GM18873 (cell line): ENCODE data around the gene RIC8A.
A peak's percentile ranks its signal among the peaks of the same experiment; 100 is the strongest.
"Not testable (repeated sequence)": the region's sequence is repeated elsewhere in the genome, so short reads cannot be mapped to it uniquely, and the experiment has no call there.

Source experiments
- ATAC-seq: cut with Tn5 transposase; IDR thresholded peaks from one replicate; pipeline ENCODE4 v1.9.1; 2021; ENCODE audit warnings: mild to moderate bottlenecking, moderate library complexity, moderate number of reproducible peaks; ENCODE audit not compliant: unreplicated experiment, low FRiP score

RIC8A gene

DNA sequence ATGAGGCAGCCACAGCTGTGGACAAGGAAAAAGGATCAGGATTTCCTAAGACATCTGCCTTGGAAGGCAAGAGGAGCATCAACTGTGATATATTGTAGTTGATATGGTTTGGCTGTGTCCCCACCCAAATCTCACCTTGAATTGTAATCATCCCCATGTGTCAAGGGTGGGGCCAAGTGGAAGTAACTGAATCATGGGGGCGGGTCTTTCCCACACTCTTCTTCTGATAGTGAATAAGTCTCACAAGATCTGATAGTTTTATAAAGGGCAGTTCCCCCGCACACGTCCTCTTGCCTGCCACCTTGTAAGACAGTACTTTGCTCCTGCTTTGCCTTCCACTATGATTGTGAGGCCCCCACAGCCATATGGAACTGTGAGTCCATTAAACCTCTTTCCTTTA, 10.2 kb downstream of the RIC8A start:
- ATAC-seq, result no peak

GRCh38 chr11:218815-219593, 11.5 kb downstream of the RIC8A start:
- ATAC-seq, result no peak

GRCh38 chr11:220641-221215, 13.2 kb downstream of the RIC8A start:
- not testable (repeated sequence) for ATAC-seq

DNA sequence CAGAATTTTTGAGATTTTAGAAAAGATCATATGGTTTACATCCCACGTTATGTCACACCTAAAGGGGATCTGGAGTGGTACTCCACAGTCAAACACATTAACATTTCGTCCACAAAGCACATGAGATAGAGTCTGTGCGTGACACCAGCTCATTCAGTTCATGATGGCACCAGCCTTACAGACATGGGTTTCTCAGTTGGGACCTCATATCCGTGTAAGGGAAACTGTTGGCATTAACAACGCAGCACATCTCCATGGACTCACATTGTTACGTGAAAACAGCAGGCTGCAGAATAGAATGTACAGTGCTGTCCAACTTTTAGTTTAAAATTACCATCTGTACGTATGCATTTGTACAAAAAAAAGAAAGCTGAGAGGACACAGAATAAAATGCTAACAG, 14.0 kb downstream of the RIC8A start:
- no peak for ATAC-seq

- ATAC-seq, result no peak
Measured at GRCh38 chr11:221998-222789, 14.7 kb downstream of the RIC8A start.

DNA sequence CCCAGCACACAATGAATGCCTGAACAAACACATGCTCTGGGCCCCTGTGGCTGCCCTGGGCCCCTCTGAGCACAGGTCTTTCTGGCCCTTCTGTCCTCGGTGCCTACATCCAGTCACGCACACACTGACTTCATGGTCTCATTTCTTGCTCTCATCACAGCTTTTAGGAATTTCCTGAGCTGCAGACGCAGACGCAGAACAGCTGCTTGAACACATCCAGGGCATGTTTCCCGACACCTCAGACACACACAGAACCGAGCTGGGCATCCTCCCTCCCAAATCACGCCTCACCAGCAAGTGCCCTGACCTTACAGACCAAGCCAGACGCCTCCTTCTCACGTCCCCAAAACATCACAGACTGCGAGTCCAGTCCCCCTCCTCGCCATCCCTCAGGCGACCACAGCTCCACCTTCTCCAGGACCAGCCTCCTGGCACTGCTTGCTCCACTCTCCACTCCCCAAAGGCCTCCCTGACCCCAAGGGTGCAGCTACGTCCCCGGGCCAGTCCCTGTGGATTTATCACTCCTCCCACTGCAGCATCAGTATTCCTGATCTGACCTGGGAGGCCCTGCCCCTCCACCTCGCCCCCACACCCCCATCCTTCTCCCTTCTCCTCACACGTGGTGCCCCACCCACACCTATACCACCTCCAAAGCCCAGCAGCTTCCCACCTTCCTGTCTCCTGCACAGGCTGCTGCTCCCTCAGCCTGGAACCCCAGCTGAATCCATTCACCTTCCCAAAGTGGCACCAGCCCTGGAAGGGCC, 15.7 kb downstream of the RIC8A start:
- ATAC-seq, result no peak

DNA sequence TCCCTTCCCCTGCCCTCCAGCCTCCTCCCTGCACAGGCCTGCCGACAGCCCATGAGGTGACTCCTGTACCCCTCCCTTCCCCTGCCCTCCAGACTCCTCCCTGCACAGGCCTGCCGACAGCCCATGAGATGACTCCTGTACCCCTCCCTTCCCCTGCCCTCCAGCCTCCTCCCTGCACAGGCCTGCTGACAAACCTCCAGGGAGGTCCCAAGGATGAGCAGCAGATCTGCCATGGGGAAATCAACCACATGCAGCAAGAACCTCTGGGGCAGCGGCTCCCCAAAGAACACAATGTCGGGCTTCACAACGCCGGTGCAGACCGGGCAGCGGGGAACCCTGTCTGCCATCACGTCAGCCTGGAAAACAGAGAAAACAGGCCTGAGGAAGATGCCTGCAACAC, 16.4 kb downstream of the RIC8A start:
- ATAC-seq, result no peak

- ATAC-seq, result no peak
Measured at GRCh38 chr11:224424-224823, 16.9 kb downstream of the RIC8A start.

- peak; percentile 55 for ATAC-seq
Measured at GRCh38 chr11:225734-226453, 18.4 kb downstream of the RIC8A start.

GRCh38 chr11:227824-228379, 20.4 kb downstream of the RIC8A start:
- ATAC-seq, result no peak

DNA sequence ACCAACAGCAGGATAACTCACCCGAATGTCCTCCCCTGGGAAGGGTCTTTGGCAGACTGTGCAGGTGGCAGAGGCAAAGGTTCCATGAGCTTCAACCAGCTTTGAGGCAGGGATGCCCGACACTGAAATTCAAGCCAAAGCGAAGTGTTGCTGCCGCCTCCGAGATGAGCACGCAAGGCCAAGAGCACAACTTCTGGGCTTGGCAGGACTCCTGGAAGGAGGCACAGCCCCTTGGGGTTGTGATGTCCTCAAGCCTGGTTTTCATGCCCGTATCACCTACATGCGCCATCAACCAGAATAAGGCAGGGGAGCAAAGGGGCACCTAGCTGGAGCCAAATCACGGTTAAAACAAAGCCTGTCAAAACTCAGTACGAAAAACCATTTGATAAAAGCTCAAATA, 22.9 kb downstream of the RIC8A start:
- no peak for ATAC-seq

DNA sequence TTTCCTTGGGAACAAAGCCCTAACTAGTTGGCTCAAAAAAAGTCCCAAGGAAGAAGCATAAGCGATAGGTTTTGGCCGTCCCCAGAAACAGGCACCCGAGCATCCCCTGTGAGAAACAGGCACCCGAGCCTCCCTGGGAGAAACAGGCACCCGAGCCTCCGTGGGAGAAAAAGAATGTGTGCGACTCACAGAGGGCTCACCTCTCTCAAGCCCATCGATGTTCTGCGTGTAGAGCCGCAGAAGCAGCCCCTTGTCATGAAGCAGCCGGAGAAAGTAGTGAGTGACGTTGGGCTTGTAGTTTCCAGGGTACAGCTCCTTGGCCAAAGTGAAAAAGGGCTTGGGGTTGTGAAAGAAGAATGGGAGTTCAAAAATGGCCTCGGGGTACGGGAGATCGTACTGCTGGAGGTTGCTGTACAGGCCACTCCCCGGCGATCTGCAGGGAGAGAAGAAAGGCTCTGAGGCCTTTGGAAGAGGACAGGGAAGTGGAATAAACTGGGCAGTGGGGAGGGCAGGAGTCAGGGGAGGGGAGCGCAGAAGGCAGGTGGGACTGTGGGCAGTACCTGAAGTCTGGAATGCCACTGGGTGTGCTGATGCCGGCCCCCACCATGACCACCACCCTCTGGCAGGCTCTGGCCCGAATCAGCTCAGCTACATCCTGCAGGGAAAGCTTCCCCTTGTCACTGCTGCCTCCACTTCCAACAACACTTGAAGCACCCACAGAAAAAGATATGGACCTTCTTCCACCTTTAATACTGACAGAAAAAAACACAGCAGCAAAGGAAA, 25.5 kb downstream of the RIC8A start:
- no peak for ATAC-seq

DNA sequence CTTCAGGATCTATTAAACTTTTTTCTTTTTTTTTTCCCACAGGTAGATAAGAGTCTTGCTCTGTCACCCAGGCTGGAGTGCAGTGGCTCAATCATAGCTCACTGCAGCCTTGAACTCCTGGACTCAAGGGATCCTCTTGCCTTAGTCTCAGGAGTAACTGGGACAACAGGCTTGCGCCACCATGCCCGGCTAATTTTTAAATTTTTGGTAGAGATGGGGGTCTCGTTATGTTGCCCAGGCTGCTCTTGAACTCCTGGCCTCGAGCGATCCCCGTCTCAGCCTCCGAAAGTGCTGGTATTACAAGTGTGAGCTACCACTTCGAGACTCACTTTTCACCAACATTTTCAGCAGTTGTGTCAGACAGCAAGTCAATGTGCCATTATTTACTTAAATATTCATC, 27.7 kb downstream of the RIC8A start:
- no peak for ATAC-seq

- ATAC-seq, result no peak
Measured at GRCh38 chr11:235609-235996, 28.1 kb downstream of the RIC8A start.

GRCh38 chr11:235997-236773, 28.7 kb downstream of the RIC8A start, which contains the start of gene SIRT3:
SIRT3 (minus strand) TSS chr11:236342; CDS start chr11:236328, 14 bp downstream.
- peak; percentile 57 for ATAC-seq

GRCh38 chr11:236774-237767, 29.6 kb downstream of the RIC8A start, which contains the start of gene PSMD13:
PSMD13 (plus strand) TSS chr11:236976; CDS start chr11:237050, 74 bp downstream.
- peak; percentile 65 for ATAC-seq

GRCh38 chr11:238346-238745, 30.8 kb downstream of the RIC8A start:
- not testable (repeated sequence) for ATAC-seq
